DMS 273 (cell line): ENCODE measurements around the gene C14orf119.
"Not testable (repeated sequence)": the region's sequence is repeated elsewhere in the genome, so short reads cannot be mapped to it uniquely, and the experiment has no call there.

ENCODE experiments used
- DNase-seq: peaks from one replicate; lab custom pipeline; 2025; ENCODE audit not compliant: unreplicated experiment; lab: John Stamatoyannopoulos, UW

C14orf119 gene

DNA sequence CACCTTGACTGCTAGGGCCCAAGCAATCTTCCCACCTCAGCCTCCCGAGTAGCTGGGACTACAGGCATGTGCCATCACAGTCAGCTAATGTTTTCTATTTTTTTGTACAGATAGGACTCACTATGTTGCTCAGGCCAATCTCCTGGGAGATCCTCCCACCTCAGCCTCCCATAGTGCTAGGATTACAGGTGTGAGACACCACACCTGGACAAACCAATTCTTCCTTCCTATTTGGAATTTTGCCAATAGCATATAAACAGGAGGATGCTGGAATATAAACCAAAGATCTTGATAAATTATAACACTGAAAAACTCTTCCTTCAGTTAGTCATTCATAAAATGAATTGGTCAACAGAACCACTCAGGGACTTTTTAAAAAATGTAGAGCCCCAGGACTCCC is 8.7 kb upstream of the C14orf119 start:
- DNase-seq: no peak

DNA sequence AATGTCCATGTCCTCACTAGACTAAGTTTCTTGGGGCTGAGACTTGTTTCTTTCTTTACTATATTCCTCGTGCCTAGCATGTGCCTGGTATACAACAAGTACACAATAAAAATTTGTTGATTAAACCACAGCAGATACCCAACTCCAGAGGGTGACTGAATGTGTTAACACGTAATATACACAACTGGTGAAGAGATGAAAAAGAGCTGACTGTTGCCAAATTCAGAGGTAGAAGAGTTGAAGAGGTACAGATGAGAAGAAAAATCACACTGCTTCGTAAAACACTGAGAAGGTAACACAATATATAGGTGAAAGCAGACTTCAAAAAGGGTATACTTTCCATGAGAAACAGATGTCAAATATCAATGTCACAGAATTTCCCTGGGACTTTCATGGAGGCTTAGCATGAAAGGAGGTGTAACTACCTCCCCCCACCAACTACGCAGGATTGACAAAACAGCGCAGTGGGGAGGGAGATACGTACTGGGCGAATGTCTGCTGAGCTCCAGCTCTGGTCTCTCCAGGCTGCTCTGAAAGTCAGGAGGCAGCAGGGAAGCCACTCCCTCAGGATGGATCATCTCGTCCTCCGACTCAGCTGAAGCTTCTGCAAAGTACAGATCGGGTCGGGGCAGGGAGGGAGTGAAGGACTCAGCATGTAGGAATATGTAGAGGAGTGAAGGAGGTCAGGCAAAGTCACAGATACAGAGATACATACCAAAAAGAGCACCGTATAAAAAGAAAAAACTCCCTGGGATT is 5.6 kb upstream of the C14orf119 start:
- DNase-seq: no peak

DNA sequence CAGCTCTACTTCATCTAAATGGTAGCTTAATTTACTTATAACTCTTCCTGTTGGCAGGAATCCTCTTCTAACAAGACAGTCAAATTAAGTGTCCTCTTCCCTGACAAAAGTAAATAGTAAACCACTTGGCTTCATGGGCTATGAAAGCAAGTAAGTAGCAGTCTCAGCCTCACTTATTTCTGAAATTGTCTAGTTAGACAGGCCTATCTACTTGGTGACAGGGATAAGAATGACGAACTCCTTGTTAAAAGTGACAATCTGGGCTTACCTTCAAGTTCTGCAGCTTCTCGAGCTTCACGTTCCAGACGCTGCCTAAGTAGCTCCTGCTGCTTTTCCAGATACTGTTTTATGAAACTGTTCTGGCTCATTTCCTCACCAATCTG is 5.1 kb upstream of the C14orf119 start:
- DNase-seq: no peak

DNA sequence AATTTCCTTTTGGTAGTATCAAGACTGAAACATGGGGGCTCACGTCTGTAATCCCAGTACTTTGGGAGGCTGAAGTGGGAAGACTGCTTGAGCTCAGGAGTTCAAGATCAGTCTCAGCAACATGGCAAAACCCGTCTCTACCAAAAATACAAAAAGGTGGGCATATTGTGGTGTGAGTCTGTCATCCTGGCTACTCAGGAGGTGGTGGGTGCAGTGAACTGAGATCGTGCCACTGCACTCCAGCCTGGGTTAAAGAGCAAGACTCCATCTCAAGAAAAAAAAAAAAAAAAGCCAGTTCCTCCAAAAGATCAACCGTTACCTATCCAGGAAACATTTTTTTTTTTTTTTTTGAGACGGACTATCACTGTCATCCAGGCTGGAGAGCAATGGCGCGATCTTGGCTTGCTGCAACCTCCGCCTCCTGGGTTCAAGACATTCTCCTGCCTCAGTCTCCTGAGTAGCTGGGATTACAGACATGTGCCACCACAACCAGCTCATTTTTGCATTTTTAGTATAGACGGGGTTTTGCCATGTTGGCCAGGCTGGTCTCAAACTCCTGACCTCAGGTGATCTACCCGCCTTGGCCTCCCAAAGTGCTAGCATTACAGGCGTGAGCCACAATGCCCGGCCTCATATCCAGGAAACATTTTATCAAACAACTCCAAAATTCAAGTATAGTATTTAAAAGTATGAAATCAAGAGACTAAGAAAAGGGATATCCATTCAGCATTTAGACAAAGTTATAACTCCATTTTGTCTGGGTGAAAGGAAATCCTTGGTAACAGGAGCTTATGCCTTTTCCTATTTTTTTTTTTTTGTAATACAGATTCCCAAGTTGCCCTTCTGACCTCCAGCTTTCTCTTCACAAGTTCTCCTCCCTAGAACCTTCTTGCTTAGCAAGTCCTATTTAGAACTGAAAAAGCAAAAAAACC is 3.7 kb upstream of the C14orf119 start:
- DNase-seq: no peak

DNA sequence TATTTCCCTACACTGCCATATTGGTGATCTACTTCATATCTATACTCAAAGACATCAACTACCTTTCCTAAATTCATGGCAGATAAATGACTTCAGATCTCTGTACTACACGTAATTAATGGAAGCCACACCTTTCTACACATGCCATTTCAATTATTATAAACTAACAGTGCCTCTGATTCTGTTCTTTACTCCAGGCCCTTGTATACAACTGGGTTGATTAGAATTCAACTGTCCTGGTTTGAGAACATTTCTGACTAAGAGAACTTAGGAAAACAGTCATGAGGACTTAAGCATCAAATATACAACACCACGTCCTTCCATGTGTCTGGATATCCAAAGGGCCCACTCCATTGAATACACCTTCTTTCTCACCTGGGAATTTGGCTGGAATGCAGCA is 2.2 kb upstream of the C14orf119 start:
- DNase-seq: no peak

DNA sequence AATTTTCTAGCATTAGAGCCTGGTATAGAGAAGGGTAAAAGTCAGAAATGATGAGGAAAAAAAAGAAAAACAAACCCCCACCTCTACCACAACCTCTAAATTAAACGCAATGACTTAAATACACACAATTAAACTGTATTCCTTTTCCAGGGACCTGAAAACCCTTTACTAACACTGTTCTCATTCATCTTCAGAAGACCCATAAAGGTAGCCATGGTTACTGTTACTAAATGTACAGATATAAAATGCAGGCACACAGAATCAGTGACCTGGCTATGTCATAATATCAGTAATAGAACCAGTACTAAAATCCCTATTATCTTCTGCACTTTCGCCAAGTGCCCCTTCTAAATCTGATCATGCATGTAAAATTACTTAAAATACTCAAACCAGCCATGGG is 1.8 kb upstream of the C14orf119 start:
- no peak for DNase-seq

DNA sequence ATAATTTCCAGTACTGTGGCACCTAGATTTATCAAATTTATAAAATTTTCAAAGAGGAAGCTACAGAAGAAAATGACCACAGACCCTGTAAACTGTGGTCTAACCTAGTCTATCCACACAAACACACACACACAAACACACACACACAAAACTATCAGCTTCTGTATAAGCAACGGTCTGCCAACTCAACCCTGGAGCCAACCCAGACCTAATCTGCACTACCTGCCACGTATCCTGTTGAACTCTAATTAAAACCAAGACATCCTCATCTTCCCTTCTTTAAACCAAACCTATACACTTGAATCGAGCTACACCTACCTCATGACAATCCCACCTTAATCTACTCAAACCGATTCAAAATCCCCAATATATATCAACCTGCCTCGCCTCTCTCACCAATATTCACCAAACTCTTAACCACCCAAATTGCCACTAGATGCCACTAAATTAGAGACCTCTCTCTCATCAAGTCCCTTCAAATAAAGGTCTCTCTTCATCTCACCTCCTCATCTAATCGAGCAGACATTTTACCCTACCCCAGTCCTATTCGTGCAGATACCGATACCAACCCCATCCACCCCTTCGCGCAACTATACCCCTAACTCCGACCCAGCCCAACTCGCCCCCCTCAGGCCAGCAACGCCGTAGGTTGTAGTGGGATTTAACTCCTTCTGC is 1.2 kb upstream of the C14orf119 start:
- no peak for DNase-seq

DNA sequence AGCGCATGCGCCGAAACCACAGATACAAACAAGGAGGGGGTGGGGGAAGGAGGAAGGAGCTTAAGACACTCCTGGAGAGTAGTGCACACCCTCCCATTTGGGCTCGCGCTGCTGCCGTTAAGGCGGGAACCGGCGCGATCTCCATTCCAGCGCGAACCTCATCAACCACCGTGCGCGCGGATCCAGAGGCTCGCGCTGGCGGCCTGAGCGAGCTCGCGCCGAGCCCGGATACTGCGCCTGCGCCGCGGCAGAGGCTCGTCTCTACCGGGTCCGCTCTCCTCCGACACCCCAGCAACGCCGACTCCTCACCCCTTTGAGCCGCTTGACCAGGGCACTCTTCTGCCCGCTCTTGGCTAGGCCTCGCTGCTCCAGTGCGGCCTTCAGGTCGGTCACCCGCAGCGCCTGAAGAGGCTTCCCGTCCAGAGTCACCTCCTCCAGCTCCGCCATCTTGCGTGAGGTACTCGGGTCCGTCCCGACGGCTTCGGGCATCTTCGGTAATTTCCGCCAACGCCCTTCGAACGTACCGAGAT is 574 bp upstream of the C14orf119 start, which contains the start of gene ACIN1:
Gene ACIN1 (minus strand): TSS at position 471 of the 530 bp plus-strand sequence. CDS start 24 bp downstream, at position 447.
- DNase-seq: no peak

DNA sequence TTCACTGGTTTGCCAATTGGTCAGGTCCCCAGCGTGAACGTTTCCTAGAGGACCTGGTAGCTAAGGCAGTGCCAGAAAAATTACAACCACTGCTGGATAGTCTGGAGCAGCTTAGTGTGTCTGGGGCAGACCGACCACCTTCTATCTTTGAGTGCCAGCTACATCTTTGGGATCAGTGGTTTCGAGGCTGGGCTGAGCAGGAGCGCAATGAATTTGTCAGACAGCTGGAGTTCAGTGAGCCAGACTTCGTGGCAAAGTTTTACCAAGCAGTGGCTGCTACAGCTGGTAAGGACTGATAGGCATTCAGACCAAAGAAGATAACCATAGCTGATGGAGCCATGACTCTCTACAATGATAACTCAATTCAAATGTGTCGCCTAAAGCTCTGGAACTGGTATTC is 2.5 kb downstream of the C14orf119 start:
- no peak for DNase-seq

DNA sequence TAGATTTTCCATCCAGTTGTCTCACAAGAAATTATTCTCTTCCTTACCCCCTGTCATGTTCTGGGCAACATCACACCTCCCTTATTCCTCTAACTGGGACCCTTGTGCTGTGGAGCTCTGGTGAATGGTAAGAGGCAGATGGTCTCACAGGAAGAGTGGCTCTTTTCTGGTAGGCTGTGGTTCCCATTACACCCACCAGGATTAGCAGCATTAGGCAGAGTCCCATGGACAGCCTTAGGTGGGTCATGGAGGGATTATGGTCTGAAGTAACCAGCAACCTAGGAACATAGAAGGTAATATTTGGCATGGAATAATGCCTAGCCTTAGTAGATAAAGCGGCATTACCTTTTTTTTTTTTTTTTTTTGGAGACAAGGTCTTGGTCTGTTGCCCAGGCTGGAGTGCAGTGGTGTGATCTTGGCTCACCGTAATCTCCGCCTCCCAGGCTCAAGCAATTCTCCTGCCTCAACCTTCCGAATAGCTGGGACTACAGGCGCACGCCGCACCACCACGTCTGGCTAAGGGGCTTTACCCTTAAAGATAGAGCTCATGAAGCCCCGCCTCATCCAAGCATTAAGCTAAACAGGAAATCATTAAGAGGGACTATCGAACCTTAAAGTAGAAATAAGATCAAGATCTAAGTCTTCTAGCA is 4.0 kb downstream of the C14orf119 start:
- DNase-seq: peak; percentile 30

DNA sequence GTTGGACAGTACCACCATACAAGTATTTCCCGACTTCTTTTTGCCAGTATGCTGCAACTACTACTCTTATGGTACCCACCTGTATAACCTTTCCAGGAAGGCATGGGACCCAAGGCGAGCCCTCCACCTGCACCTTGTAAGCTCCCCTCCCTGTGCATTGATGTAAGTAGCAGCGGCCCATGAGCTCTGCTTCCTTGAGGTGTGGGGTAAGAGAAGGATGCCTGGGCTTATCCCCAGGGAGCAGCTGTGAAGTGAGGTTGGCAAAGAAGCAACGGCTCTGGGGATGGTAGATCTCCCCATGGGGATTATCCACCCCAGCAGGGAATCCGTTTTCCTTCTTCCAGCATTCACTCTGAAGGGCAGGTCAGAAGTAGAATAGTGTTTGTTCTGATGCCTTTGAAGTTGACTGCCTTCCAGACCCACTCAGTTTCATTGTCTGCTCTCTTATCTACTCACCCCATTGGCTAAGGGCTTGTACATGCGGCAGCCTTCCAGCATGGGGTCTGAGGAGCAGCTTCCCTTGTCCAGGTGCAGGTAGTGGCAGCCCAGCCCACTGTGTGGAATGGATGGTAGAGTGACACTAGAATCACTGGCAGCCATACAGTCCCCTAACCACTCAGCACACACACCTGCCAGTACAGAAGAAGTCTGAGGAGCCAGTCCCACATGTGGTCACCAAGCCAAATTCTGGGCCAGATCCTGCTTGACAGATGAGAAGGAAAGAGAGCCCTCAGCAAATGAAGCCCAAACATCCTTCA is 6.1 kb downstream of the C14orf119 start:
- DNase-seq: no peak

DNA sequence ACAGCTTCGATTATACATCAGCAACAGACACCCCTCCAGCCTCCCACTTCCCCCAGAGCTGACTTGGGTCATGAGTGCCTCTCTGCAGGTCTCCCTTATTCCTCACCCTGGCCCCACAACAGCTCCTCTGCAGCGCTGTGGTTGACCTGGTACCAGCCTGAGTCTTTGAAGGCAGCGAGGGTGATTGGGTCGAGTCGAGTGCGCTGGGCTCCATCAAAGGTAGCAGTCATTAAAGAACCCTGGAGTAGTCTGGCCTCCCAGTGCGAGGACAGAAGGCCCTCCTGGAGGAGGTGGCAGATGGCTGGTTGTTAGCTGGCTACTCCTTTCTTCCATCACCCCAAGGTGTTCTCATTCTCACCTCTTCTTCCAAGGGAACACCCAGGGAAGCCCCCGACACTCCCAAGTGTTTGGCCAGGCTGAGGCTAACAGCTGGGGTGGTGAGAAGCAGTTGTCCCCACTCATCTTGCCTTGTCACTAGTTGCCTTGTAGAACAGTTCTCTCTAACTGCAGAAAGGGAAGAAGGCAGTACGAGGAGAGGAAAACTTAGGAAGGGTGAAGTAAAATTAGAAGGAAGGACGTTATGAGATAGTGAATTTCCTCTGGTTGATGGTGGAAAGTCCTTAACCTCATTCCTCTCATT is 6.8 kb downstream of the C14orf119 start:
- no peak for DNase-seq

DNA sequence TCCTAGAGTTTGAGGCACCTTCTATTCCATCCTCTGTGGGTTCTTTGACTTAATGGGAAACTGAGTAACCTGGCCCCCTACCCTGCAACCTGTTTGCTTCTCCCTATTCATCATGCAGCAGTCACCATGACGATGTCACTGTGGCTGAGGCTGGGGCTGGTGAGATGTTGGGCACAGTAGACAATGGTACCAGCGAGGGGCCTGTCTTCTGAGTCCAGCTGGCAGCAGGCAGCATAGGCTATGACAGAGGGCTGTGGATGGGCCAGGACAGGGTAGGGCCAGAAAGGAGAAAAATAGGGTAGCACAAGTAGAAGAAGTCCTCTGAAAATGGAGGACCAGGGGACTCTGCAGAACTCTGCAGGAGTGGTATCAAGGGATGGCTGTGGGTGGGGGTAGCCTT is 7.5 kb downstream of the C14orf119 start:
- no peak for DNase-seq

DNA sequence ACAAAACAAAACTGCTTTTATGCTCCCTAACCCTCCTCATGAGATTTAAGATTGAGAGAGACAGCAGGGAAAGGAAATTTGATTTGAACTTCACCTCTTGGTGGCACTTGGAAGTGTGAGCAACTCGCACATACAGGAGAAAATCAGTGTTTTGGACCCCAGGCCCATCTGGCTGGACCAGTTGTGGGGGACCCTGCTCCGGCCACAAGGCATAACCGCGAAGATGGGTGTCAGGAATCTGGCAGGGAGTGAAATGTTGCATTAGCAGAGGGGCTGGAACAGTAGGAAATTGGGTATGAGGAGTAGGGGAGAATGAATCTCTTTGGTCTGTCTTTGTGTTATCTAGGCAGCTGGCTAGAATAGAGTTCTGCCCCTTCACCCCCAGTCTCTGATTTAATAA is 8.3 kb downstream of the C14orf119 start:
- DNase-seq: no peak

DNA sequence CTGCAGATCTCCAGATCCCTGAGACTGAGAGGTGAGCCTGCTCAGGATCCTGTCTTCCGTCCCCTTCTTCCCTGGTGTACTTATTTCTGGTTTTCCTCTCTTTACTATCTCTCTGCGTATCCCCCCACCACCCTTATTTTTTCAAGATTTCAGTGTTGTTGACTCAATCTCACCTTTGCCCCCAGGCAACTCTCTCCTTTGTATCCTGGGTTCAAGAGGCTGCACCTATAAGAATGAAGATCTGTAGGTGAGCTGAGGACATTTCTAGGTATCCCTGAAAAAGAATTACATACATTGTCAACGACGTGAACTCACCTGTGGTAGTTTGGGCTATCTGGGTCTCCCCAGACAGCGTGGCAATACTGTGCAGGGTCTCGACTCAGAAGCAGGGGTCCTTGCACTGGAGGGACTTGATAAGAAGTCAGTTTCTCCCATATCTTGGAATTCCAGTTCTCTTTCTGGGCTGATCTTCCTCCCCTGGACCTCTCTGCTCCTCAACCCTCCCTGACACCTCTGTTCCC is 8.8 kb downstream of the C14orf119 start:
- DNase-seq: no peak

DNA sequence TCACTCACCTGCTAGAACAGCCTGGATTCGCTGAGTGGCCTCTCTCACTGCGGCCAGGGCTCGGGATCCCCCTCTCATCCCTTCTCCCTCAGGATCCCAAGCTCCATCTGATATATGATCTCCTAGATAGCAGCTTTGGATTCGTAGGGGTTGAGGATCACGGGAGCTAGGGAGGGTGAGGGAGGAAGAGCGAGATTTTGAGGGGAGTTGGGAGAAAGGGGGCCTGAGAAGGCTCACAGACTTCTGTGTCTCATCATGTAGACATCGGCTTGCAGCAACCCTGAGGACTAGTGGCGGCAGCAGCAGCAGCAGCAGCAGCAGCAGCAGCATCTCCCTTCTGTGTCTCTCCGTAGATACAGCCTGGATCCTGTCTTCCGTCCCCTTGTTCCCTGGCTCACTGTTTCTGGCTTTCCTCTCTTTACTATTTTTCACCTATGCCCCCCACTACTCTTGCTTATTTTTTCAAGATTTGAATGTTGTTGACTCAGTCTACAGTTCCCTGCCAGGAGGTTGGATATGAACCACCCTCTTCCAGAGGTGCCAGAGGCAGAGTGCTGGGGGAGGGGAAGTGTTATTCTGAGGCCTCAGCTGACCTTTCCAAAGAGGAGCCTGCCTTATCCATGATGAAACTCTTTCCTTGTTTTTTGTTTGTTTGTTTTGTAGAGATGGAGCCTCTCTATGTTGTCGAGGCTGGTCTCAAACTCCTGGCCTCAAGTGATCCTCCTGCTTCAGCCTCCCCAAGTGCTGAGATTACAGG is 9.5 kb downstream of the C14orf119 start, which contains the start of gene CIROP:
Gene CIROP (minus strand): TSS at position 399 of the 757 bp plus-strand sequence. CDS start 69 bp downstream, at position 330.
- DNase-seq: no peak

DNA sequence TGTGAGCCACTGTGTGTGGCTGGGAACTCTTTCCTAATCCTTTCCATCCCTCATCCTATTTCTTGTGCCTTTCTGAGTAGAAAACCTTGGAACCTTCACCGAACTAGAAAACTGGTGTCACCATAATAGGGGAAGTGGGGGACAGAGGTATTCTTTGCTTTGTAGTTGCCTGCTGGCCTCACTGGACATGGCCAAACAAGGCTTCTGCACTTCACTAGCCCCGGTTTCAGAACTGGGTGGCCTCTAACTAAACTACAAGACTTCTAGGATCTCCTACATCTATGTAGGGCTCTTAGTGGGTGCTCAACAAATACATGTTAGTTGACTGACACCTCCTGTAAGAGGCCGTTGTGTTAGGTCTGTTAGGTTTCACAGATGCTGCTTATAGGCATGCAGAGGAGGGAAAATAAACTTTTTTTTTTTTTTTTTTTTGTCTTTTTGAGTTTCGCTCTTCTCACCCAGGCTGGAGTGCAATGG is 10.1 kb downstream of the C14orf119 start:
- no peak for DNase-seq

DNA sequence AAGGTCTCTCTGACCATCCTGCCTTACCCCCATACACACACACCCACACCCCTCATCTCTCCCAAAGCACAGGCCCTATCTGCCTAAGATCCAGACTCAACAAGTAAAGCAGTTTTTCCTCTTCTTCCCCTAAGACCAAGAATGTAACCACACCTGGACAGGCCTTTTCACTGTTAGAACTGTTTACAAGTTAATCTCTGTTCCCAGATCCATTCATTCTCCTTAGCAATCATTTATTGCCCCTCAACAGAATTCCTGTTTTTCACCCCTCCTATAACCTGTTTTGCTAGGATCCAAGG is 11.4 kb downstream of the C14orf119 start:
- DNase-seq: no peak

DNA sequence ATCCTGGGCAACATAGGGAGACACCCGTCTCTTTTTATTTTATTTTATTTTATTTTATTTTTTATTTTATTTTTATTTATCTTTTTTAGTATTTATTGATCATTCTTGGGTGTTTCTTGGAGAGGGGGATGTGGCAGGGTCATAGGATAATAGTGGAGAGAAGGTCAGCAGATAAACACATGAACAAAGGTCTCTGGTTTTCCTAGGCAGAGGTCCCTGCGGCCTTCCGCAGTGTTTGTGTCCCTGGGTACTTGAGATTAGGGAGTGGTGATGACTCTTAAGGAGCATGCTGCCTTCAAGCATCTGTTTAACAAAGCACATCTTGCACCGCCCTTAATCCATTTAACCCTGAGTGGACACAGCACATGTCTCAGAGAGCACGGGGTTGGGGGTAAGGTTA is 12.3 kb downstream of the C14orf119 start:
- DNase-seq: not testable (repeated sequence)
